Muscle layer of duodenum (tissue), 2 donors: ENCODE measurements around the gene FAM186B.
"Not testable (repeated sequence)": the region's sequence is repeated elsewhere in the genome, so short reads cannot be mapped to it uniquely, and the experiment has no call there.

Source experiments
- H3K27ac ChIP-seq: one replicate; pipeline ENCODE4 v1.7.0; 2013; ENCODE audit warnings: mild to moderate bottlenecking, low read length
- H3K27me3 ChIP-seq: one replicate; pipeline ENCODE4 v1.7.0; 2013; ENCODE audit warnings: low read depth, mild to moderate bottlenecking, control low read depth, low read length
- H3K36me3 ChIP-seq, 2 donors: one replicate each; pipeline ENCODE4 v1.7.0; 2013; ENCODE audit warnings: low read length in 2 of 2, control low read depth in 1 of 2, mild to moderate bottlenecking in 1 of 2; ENCODE audit not compliant: insufficient read depth in 2 of 2, control insufficient read depth in 1 of 2
- H3K4me1 ChIP-seq, 2 donors: one replicate each; pipeline ENCODE4 v1.7.0; 2013; ENCODE audit warnings: low read length in 2 of 2, mild to moderate bottlenecking in 2 of 2, control low read depth in 1 of 2, moderate library complexity in 1 of 2; ENCODE audit not compliant: insufficient read depth in 2 of 2, control insufficient read depth in 1 of 2
- H3K4me3 ChIP-seq, 2 donors: one replicate each; pipeline ENCODE4 v1.7.0; 2013; ENCODE audit warnings: low read length in 2 of 2, low read depth in 1 of 2, mild to moderate bottlenecking in 1 of 2
- H3K9me3 ChIP-seq, 2 donors: one replicate each; pipeline ENCODE4 v1.7.0; 2013; ENCODE audit warnings: low read length in 2 of 2, control low read depth in 1 of 2, mild to moderate bottlenecking in 1 of 2; ENCODE audit not compliant: control insufficient read depth in 1 of 2
- donor health status: healthy.

FAM186B gene

GRCh38 chr12:49622501-49623141 is 17.2 kb upstream of the FAM186B start:
- H3K4me3 ChIP-seq: peak overlapping the region; percentile 70 to 73
- H3K27me3 ChIP-seq: no peaks in the 10 kb centered on the region
- H3K36me3 ChIP-seq: no peaks in the 10 kb centered on the region
- peaks cover 0 to 17% of the 10 kb centered on the region in 2 donors for H3K4me1 ChIP-seq
- no peaks in the 10 kb centered on the region for H3K9me3 ChIP-seq
- H3K27ac ChIP-seq: peak overlapping the region; percentile 67

GRCh38 chr12:49621651-49622500 is 16.4 kb upstream of the FAM186B start:
- Histone ChIP-seq H3K27me3 (no peaks in the 10 kb centered on the region), H3K36me3 (no peaks in the 10 kb centered on the region), H3K27ac (peak overlapping the region; percentile 67), H3K4me1 (peaks cover 0 to 17% of the 10 kb centered on the region in 2 donors), H3K4me3 (peak overlapping the region; percentile 70 to 73), H3K9me3 (no peaks in the 10 kb centered on the region)

GRCh38 chr12:49619286-49619685 is 13.8 kb upstream of the FAM186B start:
- H3K36me3 ChIP-seq: no peaks in the 10 kb centered on the region
- H3K27ac ChIP-seq: no peak overlapping the region
- peaks cover 0 to 14% of the 10 kb centered on the region in 2 donors for H3K4me1 ChIP-seq
- H3K27me3 ChIP-seq: no peaks in the 10 kb centered on the region
- H3K4me3 ChIP-seq: no peak overlapping the region
- no peaks in the 10 kb centered on the region for H3K9me3 ChIP-seq

- no peaks in the 10 kb centered on the region for H3K36me3 ChIP-seq
- H3K9me3 ChIP-seq: no peaks in the 10 kb centered on the region
- H3K4me3 ChIP-seq: no peak overlapping the region
- peaks cover 0 to 14% of the 10 kb centered on the region in 2 donors for H3K4me1 ChIP-seq
- no peak overlapping the region for H3K27ac ChIP-seq
- no peaks in the 10 kb centered on the region for H3K27me3 ChIP-seq
Observed at GRCh38 chr12:49618576-49618975, 13.1 kb upstream of the FAM186B start.

GRCh38 chr12:49616533-49617219 is 11.2 kb upstream of the FAM186B start:
- H3K36me3 ChIP-seq: no peaks in the 10 kb centered on the region
- H3K9me3 ChIP-seq: no peaks in the 10 kb centered on the region
- H3K27me3 ChIP-seq: no peaks in the 10 kb centered on the region

GRCh38 chr12:49615725-49616124 is 10.3 kb upstream of the FAM186B start:
- no peaks in the 10 kb centered on the region for H3K36me3 ChIP-seq
- H3K27me3 ChIP-seq: no peaks in the 10 kb centered on the region
- no peak overlapping the region for H3K27ac ChIP-seq
- H3K4me3 ChIP-seq: no peak overlapping the region
- H3K4me1 ChIP-seq: no peaks in the 10 kb centered on the region
- no peaks in the 10 kb centered on the region for H3K9me3 ChIP-seq

More at GRCh38 chr12:49616533-49617219, 11.2 kb upstream of the FAM186B start:
- H3K4me1 ChIP-seq: peaks cover 0 to 3% of the 10 kb centered on the region in 2 donors
- no peak overlapping the region for H3K27ac ChIP-seq
- H3K4me3 ChIP-seq: no peak overlapping the region

GRCh38 chr12:49612210-49612609 is 6.8 kb upstream of the FAM186B start:
- H3K27ac ChIP-seq: no peak overlapping the region
- H3K27me3 ChIP-seq: no peaks in the 10 kb centered on the region
- H3K4me1 ChIP-seq: no peaks in the 10 kb centered on the region
- H3K9me3 ChIP-seq: peaks cover 0 to 3% of the 10 kb centered on the region in 2 donors
- H3K36me3 ChIP-seq: no peaks in the 10 kb centered on the region
- H3K4me3 ChIP-seq: no peak overlapping the region

GRCh38 chr12:49610785-49611184 is 5.3 kb upstream of the FAM186B start:
- H3K27me3 ChIP-seq, H3K4me1 ChIP-seq, H3K27ac ChIP-seq, H3K4me3 ChIP-seq, H3K9me3 ChIP-seq, H3K36me3 ChIP-seq: not testable (repeated sequence)

- Histone ChIP-seq H3K27me3 (no peaks in the 10 kb centered on the region), H3K4me3 (no peak overlapping the region), H3K27ac (no peak overlapping the region), H3K4me1 (no peaks in the 10 kb centered on the region), H3K9me3 (peaks cover 0 to 3% of the 10 kb centered on the region in 2 donors), H3K36me3 (no peaks in the 10 kb centered on the region)
Observed at GRCh38 chr12:49609875-49610154, 4.4 kb upstream of the FAM186B start.

- H3K4me1 ChIP-seq: no peaks in the 10 kb centered on the region
- no peak overlapping the region for H3K4me3 ChIP-seq
- H3K9me3 ChIP-seq: peaks cover 0 to 3% of the 10 kb centered on the region in 2 donors
- H3K27me3 ChIP-seq: no peaks in the 10 kb centered on the region
- no peaks in the 10 kb centered on the region for H3K36me3 ChIP-seq
- H3K27ac ChIP-seq: no peak overlapping the region
Observed at GRCh38 chr12:49609059-49609874, 3.8 kb upstream of the FAM186B start.

- H3K27me3 ChIP-seq: no peaks in the 10 kb centered on the region
- no peak overlapping the region for H3K27ac ChIP-seq
- no peaks in the 10 kb centered on the region for H3K36me3 ChIP-seq
- no peaks in the 10 kb centered on the region for H3K9me3 ChIP-seq
- H3K4me1 ChIP-seq: no peaks in the 10 kb centered on the region
- H3K4me3 ChIP-seq: no peak overlapping the region
Observed at GRCh38 chr12:49604856-49605255, 583 bp downstream of the FAM186B start.
